Peyer's patch (tissue), 4 donors: ENCODE measurements around the gene KIF1A. TPM values are rescaled to one million over a fixed set of nuclear protein-coding genes. Genes with fewer than 3 reads are reported as not detected.

Experiments used
- DNase-seq, 3 donors: peaks; one replicate each; pipeline ENCODE4 v3.0.0-alpha.2; 2017 to 2019
- H3K27ac ChIP-seq, 4 donors: fragments of 200-600 bp; sonication (generic); one replicate each; pipeline ENCODE4 v1.5.1; 2016 to 2019
- H3K27me3 ChIP-seq, 2 donors: fragments of 200-600 bp; sonication (generic); one replicate each; pipeline ENCODE4 v1.5.1; 2019
- H3K36me3 ChIP-seq, 3 donors: fragments of 200-600 bp; sonication (generic); one replicate each; pipeline ENCODE4 v1.5.1; 2016 to 2019
- H3K4me1 ChIP-seq, 4 donors: fragments of 200-600 bp; sonication (generic); one replicate each; pipeline ENCODE4 v1.5.1; 2016 to 2019
- H3K4me3 ChIP-seq, 4 donors: fragments of 200-600 bp; sonication (generic); 1 replicate in 3 of 4; 2 replicates in 1 of 4; pipeline ENCODE4 v1.5.1; 2016 to 2019; ENCODE audit warnings: mild to moderate bottlenecking in 1 of 4
- H3K9me3 ChIP-seq, 4 donors: fragments of 200-600 bp; sonication (generic); one replicate each; pipeline ENCODE4 v1.5.1; 2016 to 2019; ENCODE audit warnings: mild to moderate bottlenecking in 1 of 4
- POLR2A ChIP-seq, 2 donors: fragments of 450-650 bp; IDR thresholded peaks; one replicate each; pipeline ENCODE4 v1.5.1; 2017; ENCODE audit warnings: antibody characterized with exemption in 2 of 2, mild to moderate bottlenecking in 2 of 2, moderate library complexity in 2 of 2
- total RNA-seq, 4 donors: library from RNA; depleted of rRNA; stranded (reverse); fragments of >200 nt; gene quantifications; one replicate each; pipeline ENCODE4 v1.1.0, GENCODE V29; 2016
- TF ChIP-seq, protein P1 (sequence below), 6 experiments: fragments of 450-650 bp in 4 of 6; fragments of 200-600 bp in 2 of 6; sonication (generic) in 1 of 6; IDR thresholded peaks; one replicate each; pipeline ENCODE4 v1.5.1; 2017 to 2019; ENCODE audit warnings: antibody characterized with exemption in 6 of 6, mild to moderate bottlenecking in 3 of 6, moderate library complexity in 1 of 6

Gene KIF1A
- total RNA-seq, 4 donors from 2014 or later, result 0.83 to 6.0 (median 2.0) TPM

DNA sequence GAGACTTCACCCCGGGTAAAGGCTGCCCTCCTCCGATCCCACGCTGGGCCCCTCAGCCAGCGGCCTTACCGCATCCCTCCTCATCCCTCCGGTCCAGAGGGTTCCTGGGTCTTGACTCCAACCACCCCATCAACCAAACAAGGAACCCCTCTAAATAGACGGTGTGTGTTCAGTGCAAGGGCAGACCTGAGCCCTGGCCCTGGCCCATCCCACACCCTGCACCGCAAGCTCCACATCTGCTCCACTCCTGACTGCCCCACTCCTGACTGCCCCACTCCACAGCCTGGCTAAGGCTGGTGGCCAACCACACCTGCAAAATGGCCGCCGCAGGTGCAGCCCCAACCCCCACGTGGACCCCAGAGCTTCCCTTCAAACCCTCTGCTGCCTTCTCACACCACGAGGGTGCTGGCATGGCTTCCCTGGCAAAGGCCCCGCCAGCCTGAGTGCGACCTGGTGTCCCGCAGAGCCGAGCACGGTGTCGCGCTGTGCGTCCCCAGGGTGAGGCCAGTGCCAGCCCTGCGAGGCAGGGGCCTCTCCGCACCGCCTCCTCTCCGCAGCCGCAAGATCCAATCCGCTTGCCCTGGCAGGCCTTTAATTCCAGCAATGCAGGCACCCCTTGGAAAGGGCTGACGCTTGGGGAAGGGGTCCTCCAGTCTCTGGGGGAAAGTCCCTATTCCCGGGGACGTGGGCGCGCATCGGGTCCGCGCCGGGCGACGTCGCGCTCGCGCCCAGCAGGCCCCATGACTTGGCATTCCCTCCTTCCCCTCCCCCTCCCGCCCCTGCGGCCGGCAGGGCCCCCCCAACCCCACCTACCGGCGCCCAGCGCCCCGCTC, 1.5 kb downstream of the KIF1A start:
- Histone ChIP-seq H3K9me3 (peaks cover 0 to 6% (median 0%) of the 10 kb centered on the region in 4 donors), H3K36me3 (no peaks in the 10 kb centered on the region), H3K4me1 (peaks cover 0 to 21% (median 10%) of the 10 kb centered on the region in 4 donors), H3K27ac (no peak overlapping the region), H3K27me3 (peaks cover 0 to 21% of the 10 kb centered on the region in 2 donors), H3K4me3 (peak overlapping the region in 1 of 4 donors; percentile 3)
- TF ChIP-seq, protein P1, sequence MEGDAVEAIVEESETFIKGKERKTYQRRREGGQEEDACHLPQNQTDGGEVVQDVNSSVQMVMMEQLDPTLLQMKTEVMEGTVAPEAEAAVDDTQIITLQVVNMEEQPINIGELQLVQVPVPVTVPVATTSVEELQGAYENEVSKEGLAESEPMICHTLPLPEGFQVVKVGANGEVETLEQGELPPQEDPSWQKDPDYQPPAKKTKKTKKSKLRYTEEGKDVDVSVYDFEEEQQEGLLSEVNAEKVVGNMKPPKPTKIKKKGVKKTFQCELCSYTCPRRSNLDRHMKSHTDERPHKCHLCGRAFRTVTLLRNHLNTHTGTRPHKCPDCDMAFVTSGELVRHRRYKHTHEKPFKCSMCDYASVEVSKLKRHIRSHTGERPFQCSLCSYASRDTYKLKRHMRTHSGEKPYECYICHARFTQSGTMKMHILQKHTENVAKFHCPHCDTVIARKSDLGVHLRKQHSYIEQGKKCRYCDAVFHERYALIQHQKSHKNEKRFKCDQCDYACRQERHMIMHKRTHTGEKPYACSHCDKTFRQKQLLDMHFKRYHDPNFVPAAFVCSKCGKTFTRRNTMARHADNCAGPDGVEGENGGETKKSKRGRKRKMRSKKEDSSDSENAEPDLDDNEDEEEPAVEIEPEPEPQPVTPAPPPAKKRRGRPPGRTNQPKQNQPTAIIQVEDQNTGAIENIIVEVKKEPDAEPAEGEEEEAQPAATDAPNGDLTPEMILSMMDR (IDR thresholded peaks at IDR 0.05), result no peak
- TF ChIP-seq POLR2A (IDR thresholded peaks at IDR 0.05), result no peak
- DNase-seq, result peak in 1 of 3 donors; percentile 39

DNA sequence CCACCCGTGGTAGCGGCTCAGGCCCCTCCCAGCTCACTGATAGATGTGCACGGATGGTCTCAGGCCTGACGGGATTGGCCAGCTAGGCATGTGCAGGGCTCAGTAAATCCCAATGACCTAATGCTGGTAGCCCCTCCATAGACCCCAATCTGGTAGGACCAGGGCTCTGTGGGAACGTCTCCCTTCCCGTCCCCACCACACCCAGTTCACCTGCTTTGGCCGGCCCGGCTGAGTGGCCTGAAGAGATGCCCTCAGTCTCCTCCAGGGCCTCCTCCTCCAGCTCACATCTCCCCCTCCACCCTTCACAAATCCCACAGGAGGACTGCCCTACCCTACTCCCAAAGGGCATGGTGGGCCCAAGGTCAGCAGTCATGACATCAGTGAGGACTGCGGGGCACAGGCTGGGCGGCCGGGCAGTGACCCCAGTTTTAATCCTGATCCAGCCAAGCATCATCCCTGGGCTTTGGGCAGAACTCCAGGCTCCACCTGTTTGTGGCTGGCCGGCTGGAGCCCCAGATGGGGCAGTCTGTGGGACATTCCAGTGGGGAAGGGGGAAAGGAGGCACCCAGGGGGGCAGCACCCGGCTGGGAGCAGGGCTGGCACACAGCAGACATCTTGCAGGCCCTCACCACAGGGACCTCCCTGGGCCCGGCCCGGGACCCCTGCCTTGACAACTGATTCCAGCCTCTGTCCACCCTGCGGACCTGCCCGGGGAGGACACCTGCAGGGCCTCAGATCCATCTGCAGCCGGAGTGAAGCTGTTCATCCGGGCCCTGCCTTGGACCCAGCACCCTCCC, 2.3 kb downstream of the KIF1A start:
- peak in 1 of 3 donors; percentile 31 for DNase-seq
- no peak for TF ChIP-seq POLR2A (IDR thresholded peaks at IDR 0.05)
- TF ChIP-seq, protein P1 (IDR thresholded peaks at IDR 0.05), result no peak
- peaks cover 0 to 21% (median 10%) of the 10 kb centered on the region in 4 donors for H3K4me1 ChIP-seq
- no peak overlapping the region for H3K4me3 ChIP-seq
- H3K27me3 ChIP-seq, result peaks cover 0 to 20% of the 10 kb centered on the region in 2 donors
- H3K36me3 ChIP-seq, result no peaks in the 10 kb centered on the region
- no peak overlapping the region for H3K27ac ChIP-seq
- peaks cover 0 to 6% (median 0%) of the 10 kb centered on the region in 4 donors for H3K9me3 ChIP-seq

DNA sequence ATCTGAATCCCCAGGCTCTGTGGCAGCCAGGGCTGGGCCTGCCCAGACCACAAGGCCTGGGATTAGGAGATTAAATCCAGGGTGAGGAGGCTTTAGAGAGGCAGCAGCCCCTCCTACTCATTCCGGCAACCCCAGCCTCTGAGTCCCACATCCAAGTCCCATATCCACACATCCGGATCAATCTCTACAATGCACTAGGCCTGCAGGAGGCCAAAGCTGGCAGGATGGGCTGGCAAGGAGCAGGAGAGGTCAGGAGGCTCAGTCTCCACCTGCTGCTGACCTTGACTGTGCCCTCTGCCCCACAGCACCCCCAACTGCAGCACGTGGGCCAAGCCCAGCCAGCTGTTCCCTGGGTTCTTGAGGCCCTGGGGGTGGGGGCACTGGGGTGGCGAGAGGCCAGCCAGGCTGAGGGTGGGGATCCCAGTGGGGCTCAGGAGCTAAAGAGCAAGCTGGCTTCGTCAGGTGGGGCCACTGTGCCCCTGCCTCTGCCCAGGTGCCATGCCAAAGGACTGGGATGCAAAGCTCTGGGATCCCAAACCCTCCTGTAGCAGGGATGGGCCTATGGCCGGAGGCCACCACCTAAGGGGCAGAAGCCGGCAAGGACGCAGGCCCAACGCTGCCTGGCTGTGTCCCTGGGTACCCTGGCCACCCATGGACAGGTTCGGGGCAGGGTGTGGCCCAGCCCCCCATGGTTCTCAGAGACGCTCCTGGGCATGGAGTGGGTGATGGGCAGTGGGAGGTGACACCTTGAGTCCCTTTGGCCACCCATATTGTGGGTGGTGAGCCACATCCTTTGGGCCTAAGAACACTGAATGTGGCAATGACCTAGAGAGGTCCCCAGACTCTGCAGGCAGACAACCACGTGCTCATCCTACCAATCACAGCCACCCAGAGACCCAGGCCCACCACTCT, 3.2 kb downstream of the KIF1A start:
- peaks cover 0 to 20% of the 10 kb centered on the region in 2 donors for H3K27me3 ChIP-seq
- TF ChIP-seq, protein P1 (IDR thresholded peaks at IDR 0.05), result no peak
- TF ChIP-seq POLR2A (IDR thresholded peaks at IDR 0.05), result no peak
- H3K27ac ChIP-seq, result no peak overlapping the region
- H3K36me3 ChIP-seq, result no peaks in the 10 kb centered on the region
- H3K9me3 ChIP-seq, result peaks cover 0 to 11% (median 2%) of the 10 kb centered on the region in 4 donors
- peak in 1 of 3 donors; percentile 26 for DNase-seq
- H3K4me1 ChIP-seq, result peaks cover 0 to 21% (median 10%) of the 10 kb centered on the region in 4 donors
- H3K4me3 ChIP-seq, result no peak overlapping the region

DNA sequence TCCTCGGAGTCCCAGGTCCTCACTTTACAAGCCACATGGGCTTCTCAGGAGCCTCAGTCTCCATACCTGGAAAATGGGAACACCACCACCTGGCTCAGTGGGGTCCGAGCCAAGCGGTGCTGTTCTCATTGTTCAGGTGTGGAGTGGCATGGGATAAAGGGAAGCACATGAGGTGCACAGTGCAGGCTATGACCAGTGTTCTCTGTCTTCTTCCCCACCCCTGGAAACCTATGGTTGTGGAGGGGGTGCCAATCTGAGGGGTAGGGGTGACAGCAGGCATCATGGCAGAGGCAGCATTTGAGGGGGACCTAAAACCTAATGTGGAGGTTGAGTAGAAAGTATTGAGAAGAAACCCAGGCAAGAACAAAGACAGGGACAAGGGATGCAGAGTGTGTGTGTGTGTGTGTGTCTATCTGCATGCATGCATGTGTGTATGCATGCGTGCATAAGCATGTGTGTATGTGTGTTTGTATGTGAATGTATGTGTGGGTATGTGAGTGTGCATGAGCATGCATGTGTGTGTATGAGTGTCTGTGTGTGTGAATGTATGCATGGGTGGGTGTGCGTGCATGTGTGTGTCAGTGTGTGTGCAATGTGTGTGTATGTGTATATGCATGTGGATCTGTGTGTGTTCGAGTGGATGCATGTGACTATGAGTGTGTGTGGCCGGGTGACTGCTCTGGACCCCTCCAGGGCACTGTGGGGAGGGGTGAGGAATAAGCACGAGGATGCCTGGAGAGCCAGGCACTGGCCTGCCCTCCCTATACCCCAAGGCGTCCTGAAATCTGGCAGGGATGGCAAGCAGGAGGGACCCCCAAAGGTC, 4.0 kb downstream of the KIF1A start:
- TF ChIP-seq, protein P1 (IDR thresholded peaks at IDR 0.05), result no peak
- TF ChIP-seq POLR2A (IDR thresholded peaks at IDR 0.05), result no peak
- Histone ChIP-seq H3K27me3 (peaks cover 0 to 20% of the 10 kb centered on the region in 2 donors), H3K9me3 (peaks cover 0 to 11% (median 2%) of the 10 kb centered on the region in 4 donors), H3K4me1 (peaks cover 0 to 21% (median 9%) of the 10 kb centered on the region in 4 donors), H3K4me3 (no peak overlapping the region), H3K36me3 (no peaks in the 10 kb centered on the region), H3K27ac (no peak overlapping the region)
- no peak for DNase-seq
